ENCODE measurements around the gene RNF208. TPM values are rescaled to one million over a fixed set of nuclear protein-coding genes. Genes with fewer than 3 reads are reported as not detected.

Gene RNF208
- total RNA-seq, 2 experiments from 2014 or later: 6.0 to 7.1 TPM

GRCh38 chr9:137178201-137178938, 43.7 kb downstream of the RNF208 start:
- no peak for DNase-seq
- no peak overlapping the region for H3K4me3 Mint-ChIP-seq
- no peaks in the 10 kb centered on the region for H3K27me3 Mint-ChIP-seq
- peaks cover 3% of the 10 kb centered on the region for H3K36me3 Mint-ChIP-seq
- H3K27ac Mint-ChIP-seq: no peak overlapping the region
- H3K9me3 Mint-ChIP-seq: no peaks in the 10 kb centered on the region
- peaks cover 5% of the 10 kb centered on the region for H3K4me1 Mint-ChIP-seq

- Mint-ChIP-seq H3K27me3 (peaks cover 2% of the 10 kb centered on the region), H3K27ac (no peak overlapping the region), H3K36me3 (no peaks in the 10 kb centered on the region), H3K4me1 (peaks cover 5% of the 10 kb centered on the region), H3K4me3 (no peak overlapping the region), H3K9me3 (no peaks in the 10 kb centered on the region)
- no peak for DNase-seq
Measured at GRCh38 chr9:137176302-137177182, 45.5 kb downstream of the RNF208 start.

- DNase-seq: no peak
- H3K27me3 Mint-ChIP-seq: peaks cover 9% of the 10 kb centered on the region
- no peaks in the 10 kb centered on the region for H3K36me3 Mint-ChIP-seq
- H3K9me3 Mint-ChIP-seq: no peaks in the 10 kb centered on the region
- H3K27ac Mint-ChIP-seq: no peak overlapping the region
- H3K4me3 Mint-ChIP-seq: no peak overlapping the region
- H3K4me1 Mint-ChIP-seq: peaks cover 5% of the 10 kb centered on the region
Measured at GRCh38 chr9:137175345-137175961, 46.6 kb downstream of the RNF208 start.

- Mint-ChIP-seq H3K4me3 (no peak overlapping the region), H3K27me3 (peaks cover 15% of the 10 kb centered on the region), H3K36me3 (no peaks in the 10 kb centered on the region), H3K9me3 (no peaks in the 10 kb centered on the region), H3K4me1 (peaks cover 5% of the 10 kb centered on the region), H3K27ac (no peak overlapping the region)
- no peak for DNase-seq
Measured at GRCh38 chr9:137174722-137175293, 47.2 kb downstream of the RNF208 start.

GRCh38 chr9:137173796-137174664, 48.0 kb downstream of the RNF208 start:
- DNase-seq: no peak
- Mint-ChIP-seq H3K27me3 (peaks cover 16% of the 10 kb centered on the region), H3K4me1 (peaks cover 5% of the 10 kb centered on the region)

GRCh38 chr9:137172901-137173795, 48.9 kb downstream of the RNF208 start:
- H3K36me3 Mint-ChIP-seq: no peaks in the 10 kb centered on the region
- DNase-seq: no peak
- H3K27ac Mint-ChIP-seq: no peak overlapping the region
- H3K4me1 Mint-ChIP-seq: peaks cover 5% of the 10 kb centered on the region
- H3K9me3 Mint-ChIP-seq: no peaks in the 10 kb centered on the region
- H3K27me3 Mint-ChIP-seq: peaks cover 22% of the 10 kb centered on the region
- H3K4me3 Mint-ChIP-seq: no peak overlapping the region

More at GRCh38 chr9:137173796-137174664, 48.0 kb downstream of the RNF208 start:
- Mint-ChIP-seq H3K4me3 (no peak overlapping the region), H3K9me3 (no peaks in the 10 kb centered on the region), H3K36me3 (no peaks in the 10 kb centered on the region), H3K27ac (no peak overlapping the region)

- Mint-ChIP-seq H3K4me1 (peaks cover 4% of the 10 kb centered on the region), H3K27ac (no peak overlapping the region), H3K4me3 (no peak overlapping the region), H3K36me3 (no peaks in the 10 kb centered on the region), H3K27me3 (peaks cover 32% of the 10 kb centered on the region), H3K9me3 (no peaks in the 10 kb centered on the region)
- no peak for DNase-seq
Measured at GRCh38 chr9:137171149-137171900, 50.7 kb downstream of the RNF208 start.

- Mint-ChIP-seq H3K27me3 (peaks cover 37% of the 10 kb centered on the region), H3K27ac (no peak overlapping the region), H3K9me3 (no peaks in the 10 kb centered on the region), H3K4me3 (no peak overlapping the region), H3K36me3 (no peaks in the 10 kb centered on the region), H3K4me1 (peaks cover 2% of the 10 kb centered on the region)
- DNase-seq: no peak
Measured at GRCh38 chr9:137170486-137171148, 51.4 kb downstream of the RNF208 start.

Other genes with a start within 250 kb of the RNF208 start
- not detected for gene PTGDS, start 244.7 kb downstream of the RNF208 start, total RNA-seq
- gene LCNL1, start 239.2 kb downstream of the RNF208 start, total RNA-seq: not detected
- gene PAXX, start 229.8 kb downstream of the RNF208 start, total RNA-seq: 10 to 100 TPM; 57.2 to 60.1 TPM
- gene CLIC3, start 225.7 kb downstream of the RNF208 start, total RNA-seq: not detected
- 1 to 10 TPM; 4.2 to 4.9 TPM for gene ABCA2, start 194.0 kb downstream of the RNF208 start, total RNA-seq
- gene FUT7, start 190.2 kb downstream of the RNF208 start, total RNA-seq: not detected
- gene NPDC1, start 176.1 kb downstream of the RNF208 start, total RNA-seq: 10 to 100 TPM; 13.2 to 13.5 TPM
- not detected for gene ENTPD2, start 168.2 kb downstream of the RNF208 start, total RNA-seq
- gene SAPCD2, start 151.7 kb downstream of the RNF208 start, total RNA-seq: 10 to 100 TPM; 15.2 to 15.4 TPM
- gene UAP1L1, start 144.7 kb downstream of the RNF208 start, total RNA-seq: 10 to 100 TPM; 22.9 to 23.5 TPM
- 10 to 100 TPM; 24.7 to 25.1 TPM for gene MAN1B1, start 135.3 kb downstream of the RNF208 start, total RNA-seq
- gene DPP7, start 107.5 kb downstream of the RNF208 start, total RNA-seq: 100 to 1,000 TPM; 267 to 289 TPM
- gene GRIN1, start 83.1 kb downstream of the RNF208 start, total RNA-seq: not detected
- gene LRRC26, start 52.2 kb downstream of the RNF208 start, total RNA-seq: not detected
- gene TMEM210, start 50.2 kb downstream of the RNF208 start, total RNA-seq: not detected
- 10 to 100 TPM; 42.6 to 48.3 TPM for gene ANAPC2, start 33.7 kb downstream of the RNF208 start, total RNA-seq
- 10 to 100 TPM; 78.1 to 80.1 TPM for gene SSNA1, start 33.6 kb downstream of the RNF208 start, total RNA-seq
- 1 to 10 TPM; 7.3 to 7.6 TPM for gene TPRN, start 21.5 kb downstream of the RNF208 start, total RNA-seq
- gene TMEM203, start 16.6 kb downstream of the RNF208 start, total RNA-seq: 10 to 100 TPM; 37.9 TPM
- 10 to 100 TPM; 37.6 to 38.8 TPM for gene NDOR1, start 16.5 kb downstream of the RNF208 start, total RNA-seq
- under 1 TPM; 0.32 to 0.49 TPM for gene CYSRT1, start 2.9 kb upstream of the RNF208 start, total RNA-seq
- not detected for gene RNF224, start 5.3 kb upstream of the RNF208 start, total RNA-seq
- not detected for gene SLC34A3, start 8.7 kb upstream of the RNF208 start, total RNA-seq
- 100 to 1,000 TPM; 271 to 274 TPM for gene TUBB4B, start 19.0 kb upstream of the RNF208 start, total RNA-seq
- not detected for gene STPG3, start 29.0 kb upstream of the RNF208 start, total RNA-seq
- 10 to 100 TPM; 54.4 to 56.4 TPM for gene NELFB, start 33.1 kb upstream of the RNF208 start, total RNA-seq
- gene TOR4A, start 55.5 kb upstream of the RNF208 start, total RNA-seq: 1 to 10 TPM; 3.6 to 3.9 TPM
- 1 to 10 TPM; 5.0 to 5.3 TPM for gene NRARP, start 80.0 kb upstream of the RNF208 start, total RNA-seq
- 1 to 10 TPM; 3.6 to 4.2 TPM for gene EXD3, start 200.9 kb upstream of the RNF208 start, total RNA-seq
- gene NOXA1, start 201.2 kb upstream of the RNF208 start, total RNA-seq: under 1 TPM; 0.66 to 0.76 TPM
- not detected for gene ENTPD8, start 219.1 kb upstream of the RNF208 start, total RNA-seq
- gene NSMF, start 237.1 kb upstream of the RNF208 start, total RNA-seq: 10 to 100 TPM; 74.1 to 74.6 TPM

Measured in activated naive CD8-positive, alpha-beta T cell treated with anti-CD3 and anti-CD28 coated beads for 36 hours (primary cell).